NCI-H526 treated with DMSO at 0.1 percent for 48 hours (cell line): Measurements from ENCODE around the gene SLAMF7.

Experiments
- DNase-seq: peaks from one replicate; lab custom pipeline; 2025; lab: John Stamatoyannopoulos, UW

Gene SLAMF7

DNA sequence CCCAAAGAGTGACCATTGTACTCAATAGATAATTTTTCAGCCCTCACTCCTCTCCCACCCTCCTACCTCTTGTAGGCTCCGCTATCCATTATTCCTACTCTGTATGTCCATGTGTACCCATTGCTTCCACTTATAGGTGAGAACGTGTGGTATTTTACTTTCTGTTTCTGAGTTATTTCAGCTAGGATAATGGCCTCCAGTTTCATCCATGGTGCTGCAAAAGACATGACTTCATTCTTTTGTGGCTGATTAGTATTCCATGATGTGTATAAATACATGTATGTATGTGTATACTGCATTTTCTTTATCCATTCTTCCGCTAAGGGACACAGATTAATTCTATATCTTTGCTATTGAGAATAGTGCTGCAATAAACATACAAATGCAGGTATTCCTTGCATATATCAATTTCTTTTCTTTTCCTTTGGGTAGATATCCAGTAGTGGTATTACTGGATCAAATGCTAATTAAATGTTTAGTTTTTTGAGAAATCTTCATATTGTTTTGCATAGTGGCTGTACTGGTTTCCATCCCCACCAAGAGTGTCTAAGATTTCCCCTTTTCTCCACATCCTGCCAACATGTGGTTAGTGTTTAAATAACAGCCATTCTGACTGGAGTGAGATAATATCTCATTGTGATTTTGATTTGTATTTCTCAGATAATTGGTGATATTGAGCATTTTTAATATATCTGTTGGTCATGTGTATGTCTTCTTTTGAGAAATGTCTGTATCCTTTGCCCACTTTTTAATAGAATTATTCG, 61.8 kb downstream of the SLAMF7 start:
- no peak for DNase-seq

- DNase-seq, result no peak
Observed at GRCh38 chr1:160801836-160802580, 63.0 kb downstream of the SLAMF7 start.
